NK-92 treated with Interleukin-12 subunit alpha and Interleukin-12 subunit beta, amount 100 ng/mL, for 24 hours (cell line): ENCODE data around the gene NUMB.

Experiments
- DNase-seq: peaks from one replicate; lab custom pipeline; 2025; lab: John Stamatoyannopoulos, UW

NUMB gene

GRCh38 chr14:73231981-73232851 lies 226.1 kb downstream of the NUMB start:
- DNase-seq, result no peak

- no peak for DNase-seq
Observed at GRCh38 chr14:73230051-73230450, 228.3 kb downstream of the NUMB start.

- DNase-seq, result no peak
Observed at GRCh38 chr14:73227812-73228781, 230.2 kb downstream of the NUMB start.

GRCh38 chr14:73225496-73225895 lies 232.8 kb downstream of the NUMB start:
- DNase-seq, result no peak
